ENCODE results near the gene TBL2.
"Not testable (repeated sequence)": the region's sequence is repeated elsewhere in the genome, so short reads cannot be mapped to it uniquely, and the experiment has no call there.

The TBL2 gene

GRCh38 chr7:73606801-73607691, 28.7 kb upstream of the TBL2 start:
- DNase-seq (ENCODE audit: low read depth in 2 of 2): no peak

- DNase-seq (ENCODE audit: low read depth in 2 of 2): no peak
Measured at GRCh38 chr7:73605601-73606220, 27.3 kb upstream of the TBL2 start.

- no peak for DNase-seq (ENCODE audit: low read depth in 2 of 2)
Measured at GRCh38 chr7:73602721-73603651, 24.6 kb upstream of the TBL2 start.

DNA sequence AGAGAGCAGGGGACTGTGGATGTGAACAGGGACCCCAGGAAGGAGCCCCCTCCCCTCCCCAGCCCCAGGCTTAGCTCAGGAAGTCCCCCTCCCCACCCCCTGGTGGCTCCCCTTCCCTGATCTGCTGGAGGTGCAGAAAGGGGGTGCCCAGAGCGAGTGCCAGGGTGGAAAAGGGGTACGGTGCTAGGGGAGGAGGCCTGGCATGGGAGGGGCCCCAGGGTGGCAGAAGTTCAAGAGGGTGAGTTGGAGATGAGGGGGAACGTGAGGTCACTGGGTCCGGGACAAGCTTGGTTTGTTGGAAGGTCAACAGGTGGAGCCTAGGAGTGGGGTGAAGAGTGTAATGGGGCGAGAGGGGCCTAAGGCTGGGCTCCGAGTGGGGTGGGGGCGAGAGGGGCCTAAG, 21.5 kb upstream of the TBL2 start:
- no peak for DNase-seq (ENCODE audit: low read depth in 2 of 2)

GRCh38 chr7:73599151-73599882, 20.9 kb upstream of the TBL2 start:
- no peak for DNase-seq (ENCODE audit: low read depth in 2 of 2)

DNA sequence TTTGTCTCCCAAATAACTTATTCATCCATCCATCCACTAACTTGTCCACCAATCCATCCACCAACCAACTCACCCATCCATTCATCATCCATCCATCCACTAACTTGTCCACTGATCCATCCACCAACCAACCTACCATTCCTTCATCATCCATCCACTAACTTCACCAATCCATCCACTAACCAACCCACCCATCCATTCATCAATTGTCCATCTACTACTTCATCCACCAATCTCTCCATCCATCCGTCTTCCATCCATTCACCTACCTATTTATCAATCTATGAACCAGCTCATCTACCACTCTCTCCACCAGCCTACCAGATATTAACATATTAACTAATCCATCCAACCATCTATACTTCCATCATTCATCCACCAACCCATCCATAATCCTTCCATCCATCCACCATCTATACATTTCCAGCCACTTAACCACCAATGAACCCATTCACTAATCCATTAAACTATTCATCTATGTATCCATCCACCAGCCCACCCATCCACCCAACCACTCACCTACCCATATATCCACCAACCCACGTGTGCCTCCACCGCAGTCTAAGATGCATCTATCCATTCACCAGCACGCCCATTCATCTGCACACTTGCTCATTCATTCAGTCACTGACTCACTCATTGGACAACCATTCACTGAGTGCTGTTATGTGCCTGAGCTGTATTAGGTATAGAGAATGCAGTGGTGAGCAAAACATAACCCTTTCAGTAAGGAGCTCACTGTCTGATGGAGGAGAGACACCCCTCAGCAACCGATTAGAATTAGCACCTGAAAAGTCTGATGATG, 19.8 kb upstream of the TBL2 start:
- DNase-seq (ENCODE audit: low read depth in 2 of 2): no peak

- no peak for DNase-seq (ENCODE audit: low read depth in 2 of 2)
Measured at GRCh38 chr7:73596191-73597065, 18.0 kb upstream of the TBL2 start.

DNA sequence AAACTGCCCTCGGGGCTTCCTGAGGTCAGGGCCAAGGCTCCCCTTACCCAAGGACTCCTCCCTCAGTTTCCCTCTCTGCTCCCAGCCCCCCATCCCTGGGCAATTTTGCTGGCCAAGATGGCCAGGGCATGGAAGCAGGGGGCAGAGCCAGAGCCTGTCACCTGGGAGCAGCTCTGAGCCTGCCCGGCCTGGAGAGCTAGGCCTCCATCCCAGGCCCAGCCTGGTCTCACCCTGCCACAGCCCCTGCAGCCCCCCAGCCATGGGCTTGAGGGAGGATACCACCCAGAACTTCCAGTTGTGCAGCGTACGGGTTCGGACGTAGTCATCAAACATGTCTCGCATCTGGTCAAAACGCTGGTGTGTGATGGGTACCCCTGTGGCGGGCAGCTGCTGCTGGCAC, 17.0 kb upstream of the TBL2 start:
- DNase-seq (ENCODE audit: low read depth in 2 of 2): no peak

- DNase-seq (ENCODE audit: low read depth in 2 of 2): no peak
Measured at GRCh38 chr7:73593207-73594045, 15.0 kb upstream of the TBL2 start.

GRCh38 chr7:73586911-73587310, 8.5 kb upstream of the TBL2 start:
- DNase-seq (ENCODE audit: low read depth in 2 of 2): no peak

GRCh38 chr7:73585196-73585595, 6.8 kb upstream of the TBL2 start:
- no peak for DNase-seq (ENCODE audit: low read depth in 2 of 2)

- no peak for DNase-seq (ENCODE audit: low read depth in 2 of 2)
Measured at GRCh38 chr7:73582664-73583202, 4.4 kb upstream of the TBL2 start.

DNA sequence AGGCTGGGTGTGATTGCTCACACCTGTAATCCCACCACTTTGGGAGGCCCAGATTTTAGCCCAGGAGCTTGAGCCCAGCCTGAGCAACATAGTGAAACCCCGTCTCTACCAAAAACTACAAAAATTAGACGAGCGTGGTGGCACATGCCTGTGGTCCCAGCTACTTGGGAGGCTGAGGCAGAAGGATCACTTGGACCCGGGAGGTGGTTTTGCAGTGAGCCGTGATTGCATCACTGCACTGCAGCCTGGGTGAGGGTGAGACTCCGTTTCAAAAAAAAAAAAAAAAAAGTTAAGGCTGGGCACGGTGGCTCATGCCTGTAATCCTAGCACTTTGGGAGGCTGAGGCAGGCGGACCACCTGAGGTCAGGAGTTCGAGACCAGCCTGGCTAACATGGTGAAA, 2.6 kb upstream of the TBL2 start:
- DNase-seq (ENCODE audit: low read depth in 2 of 2): not testable (repeated sequence)

DNA sequence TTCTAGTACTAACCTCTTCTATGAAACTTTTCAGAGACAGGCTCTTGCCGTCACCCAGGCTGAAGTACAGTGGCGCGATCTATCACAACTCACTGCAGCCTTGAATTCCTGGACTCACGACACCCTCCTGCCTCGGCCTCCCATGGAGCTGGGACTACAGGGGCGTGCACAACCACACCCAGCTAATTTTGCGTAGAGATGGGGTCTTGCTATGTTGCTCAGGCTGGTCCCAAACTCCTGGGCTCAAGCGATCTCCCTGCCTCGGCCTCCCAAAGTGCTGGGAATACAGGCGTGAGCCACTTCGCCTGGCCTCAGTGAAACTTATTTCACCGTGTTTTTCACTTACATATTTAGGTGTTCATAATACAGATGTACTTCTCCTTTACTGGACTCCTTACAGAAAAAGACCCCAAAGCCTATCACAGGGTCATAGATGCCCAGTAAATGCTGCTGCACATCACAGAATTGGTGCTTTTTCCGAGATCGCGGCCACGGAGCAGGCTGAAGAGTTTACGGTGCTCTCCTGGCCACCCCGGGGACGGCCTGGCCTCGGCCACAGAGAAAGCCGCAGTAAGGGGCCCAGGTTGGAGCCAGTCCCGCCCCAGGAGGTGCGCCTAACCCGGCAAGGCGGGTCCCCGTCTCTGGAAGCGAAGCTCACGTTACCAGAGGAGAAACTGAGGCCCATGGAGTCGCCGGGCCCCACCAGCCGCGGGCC, 595 bp downstream of the TBL2 start:
- DNase-seq (ENCODE audit: low read depth in 2 of 2): no peak

DNA sequence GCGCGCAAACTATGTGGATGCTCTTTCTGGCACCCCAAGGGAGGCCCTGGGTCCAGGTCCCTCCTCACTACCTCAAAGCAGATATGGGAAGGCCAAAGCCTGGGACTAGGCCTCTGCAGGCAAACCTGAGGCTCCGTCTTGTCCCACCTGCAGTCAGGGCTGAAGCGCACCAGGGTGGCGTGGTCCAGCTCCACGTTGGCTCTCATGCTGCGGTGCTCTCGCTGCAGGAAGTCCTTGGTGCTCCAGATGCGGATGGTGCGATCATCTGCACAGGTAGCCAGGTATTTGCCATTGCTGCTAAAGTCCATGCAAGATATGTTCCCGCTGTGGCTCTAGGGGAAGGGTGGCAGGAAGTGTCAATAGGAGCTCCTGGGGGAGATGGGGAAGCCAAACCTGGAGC, 4.6 kb downstream of the TBL2 start:
- no peak for DNase-seq (ENCODE audit: low read depth in 2 of 2)

DNA sequence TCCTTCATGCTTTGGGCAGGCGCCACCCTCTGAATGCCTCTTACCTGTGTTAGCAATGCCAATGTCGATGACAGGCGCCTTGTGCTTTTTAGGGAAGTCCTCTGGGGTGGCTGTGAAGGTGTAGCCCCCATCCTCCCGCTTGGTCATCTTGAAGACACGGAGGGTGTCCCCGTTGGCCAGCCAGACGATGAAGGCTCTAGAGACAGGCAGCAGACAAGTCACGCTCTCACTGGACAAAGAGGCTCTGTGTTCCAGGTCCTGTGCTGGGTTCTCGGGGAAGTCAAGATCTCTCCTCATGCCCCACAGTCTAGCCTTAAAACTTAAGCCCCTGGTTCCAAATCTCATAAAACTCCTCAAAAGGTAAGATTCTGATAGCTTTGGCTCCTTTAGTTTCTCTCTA, 5.1 kb downstream of the TBL2 start:
- DNase-seq (ENCODE audit: low read depth in 2 of 2): no peak

DNA sequence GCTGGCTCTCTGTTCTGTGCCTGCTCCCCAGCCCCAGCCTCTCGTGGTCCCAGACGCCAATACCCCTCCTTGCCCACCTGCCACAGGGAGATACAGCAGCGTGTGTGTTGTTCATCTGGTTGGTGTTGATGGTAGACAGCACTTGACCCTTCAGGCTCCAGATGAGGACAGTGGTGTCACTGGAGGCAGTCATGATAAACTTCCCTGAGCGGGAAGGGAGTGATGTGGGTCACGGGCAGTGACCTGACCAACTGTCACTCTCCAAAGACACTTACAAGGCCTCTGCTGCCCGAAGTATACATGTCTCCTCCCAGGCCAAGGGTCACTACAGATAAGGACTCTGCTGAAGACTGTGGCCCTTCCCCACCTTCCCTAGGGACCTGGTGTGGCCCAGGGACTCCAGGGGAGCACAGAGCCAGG, 5.6 kb downstream of the TBL2 start:
- no peak for DNase-seq (ENCODE audit: low read depth in 2 of 2)

DNA sequence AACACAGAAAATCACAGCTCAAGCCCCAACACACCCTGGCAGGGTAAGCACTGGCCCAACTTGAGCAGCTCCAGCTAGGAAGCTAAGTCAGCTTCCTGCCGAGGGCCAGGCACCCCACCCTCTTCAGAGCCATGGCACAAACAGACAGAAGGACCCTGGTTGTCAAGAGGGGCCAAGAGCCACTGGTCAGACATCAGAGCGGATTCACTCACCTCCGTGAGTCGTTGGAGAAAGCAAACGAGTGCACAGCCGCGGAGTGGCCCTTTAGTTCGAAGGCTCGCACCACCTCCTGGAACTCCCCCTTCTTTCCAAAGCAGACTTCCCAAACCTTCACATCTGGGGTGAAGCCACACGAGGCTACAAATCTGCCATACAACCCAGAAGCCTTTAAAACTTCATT, 7.4 kb downstream of the TBL2 start:
- DNase-seq (ENCODE audit: low read depth in 2 of 2): no peak

Data from fibroblast of skin of left quadriceps (primary cell).